Left renal pelvis (tissue), 4 donors: ENCODE data around the gene TMEM163. TPM values are rescaled to one million over a fixed set of nuclear protein-coding genes. Genes with fewer than 3 reads are reported as not detected.
A peak's percentile ranks its signal among the peaks of the same experiment; 100 is the strongest.

ENCODE experiments used
- DNase-seq, 4 donors: peaks; one replicate each; pipeline ENCODE4 v3.0.0-alpha.2; 2013; ENCODE audit warnings: low read depth in 4 of 4, low spot score in 3 of 4
- polyA plus RNA-seq, 4 donors: library from polyadenylated mRNA; unstranded; fragments of 120-200 nt; gene quantifications; one replicate each; pipeline ENCODE4 v1.2.1, GENCODE V29; 2013; ENCODE audit not compliant: insufficient read length in 4 of 4

TMEM163 gene
- polyA plus RNA-seq, 4 donors, result 1.2 to 2.9 (median 2.0) TPM

- no peak for DNase-seq
Observed at GRCh38 chr2:134417968-134418582, 300.7 kb downstream of the TMEM163 start.

- DNase-seq, result no peak
Observed at GRCh38 chr2:134416637-134417036, 302.2 kb downstream of the TMEM163 start.

- DNase-seq, result no peak
Observed at GRCh38 chr2:134416018-134416417, 302.8 kb downstream of the TMEM163 start.

GRCh38 chr2:134413912-134414311 is 304.9 kb downstream of the TMEM163 start:
- no peak for DNase-seq

- no peak for DNase-seq
Observed at GRCh38 chr2:134413430-134413829, 305.4 kb downstream of the TMEM163 start.

GRCh38 chr2:134412639-134412999 is 306.2 kb downstream of the TMEM163 start:
- DNase-seq, result no peak

GRCh38 chr2:134411828-134412638 is 306.8 kb downstream of the TMEM163 start:
- DNase-seq, result peak; percentile 62 to 73 (median 65)

- no peak for DNase-seq
Observed at GRCh38 chr2:134411279-134411827, 307.4 kb downstream of the TMEM163 start.

GRCh38 chr2:134410831-134411231 is 308.0 kb downstream of the TMEM163 start:
- no peak for DNase-seq

GRCh38 chr2:134410006-134410405 is 308.8 kb downstream of the TMEM163 start:
- DNase-seq, result no peak

GRCh38 chr2:134408791-134409190 is 310.0 kb downstream of the TMEM163 start:
- no peak for DNase-seq

GRCh38 chr2:134408386-134408785 is 310.4 kb downstream of the TMEM163 start:
- no peak for DNase-seq

- no peak for DNase-seq
Observed at GRCh38 chr2:134407154-134407890, 311.5 kb downstream of the TMEM163 start.

GRCh38 chr2:134406736-134407135 is 312.1 kb downstream of the TMEM163 start:
- no peak for DNase-seq

- no peak for DNase-seq
Observed at GRCh38 chr2:134406311-134406710, 312.5 kb downstream of the TMEM163 start.

Other genes with a start within 250 kb of the TMEM163 start
- 10 to 100 TPM in 3 of 4 donors, 1 to 10 TPM in 1; 1.1 to 40.9 (median 31.7) TPM for gene ACMSD, start 119.6 kb upstream of the TMEM163 start, polyA plus RNA-seq
- 10 to 100 TPM; 50.8 to 72.9 (median 64.3) TPM for gene CCNT2, start 199.8 kb upstream of the TMEM163 start, polyA plus RNA-seq